Activated T-cell treated with anti-CD3 and anti-CD28 coated beads, Interleukin-2, amount 50 U/mL, for 48 hours (primary cell): ENCODE data around the gene FAM217B.
"Not testable (repeated sequence)": the region's sequence is repeated elsewhere in the genome, so short reads cannot be mapped to it uniquely, and the experiment has no call there.

Experiments
- DNase-seq, 2 experiments: peaks; one replicate each; pipeline ENCODE4 v3.0.0-alpha.2; 2020

The FAM217B gene

GRCh38 chr20:59939052-59939878 lies 924 bp upstream of the FAM217B start:
- peak in 1 of 2 experiments; percentile 29 for DNase-seq

DNA sequence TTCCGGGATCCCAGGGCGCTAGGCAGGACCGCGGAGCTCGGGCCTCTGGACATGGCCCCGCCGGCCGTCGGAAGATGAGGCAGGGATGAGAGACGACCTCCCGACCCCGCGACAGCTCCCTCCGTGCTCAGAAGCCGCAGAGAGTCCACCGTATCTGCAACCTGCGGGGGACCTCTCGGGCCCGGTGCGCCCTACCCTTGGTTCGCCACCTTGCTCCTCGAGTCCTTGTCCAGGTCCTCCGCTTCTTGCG lies 385 bp upstream of the FAM217B start:
- DNase-seq: no peak

DNA sequence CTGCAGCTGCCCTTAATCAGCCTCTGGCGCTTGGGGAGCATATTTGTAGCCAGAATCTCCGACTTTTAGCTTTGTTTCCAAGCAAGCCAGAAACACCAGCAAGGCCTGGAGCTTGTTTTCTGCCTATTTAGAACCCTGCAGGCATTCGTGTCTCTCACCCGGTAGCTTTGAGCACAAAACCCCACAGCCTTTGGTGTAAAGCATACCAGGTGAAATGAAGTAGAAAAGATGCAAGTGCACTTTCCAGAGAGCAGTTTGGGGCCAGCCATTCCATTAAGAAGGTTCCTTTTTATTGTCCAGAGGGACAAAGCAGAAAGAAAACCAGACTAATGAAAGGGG lies 736 bp downstream of the FAM217B start:
- DNase-seq: no peak

- no peak for DNase-seq
Measured at GRCh38 chr20:59942245-59942644, 2.1 kb downstream of the FAM217B start.

DNA sequence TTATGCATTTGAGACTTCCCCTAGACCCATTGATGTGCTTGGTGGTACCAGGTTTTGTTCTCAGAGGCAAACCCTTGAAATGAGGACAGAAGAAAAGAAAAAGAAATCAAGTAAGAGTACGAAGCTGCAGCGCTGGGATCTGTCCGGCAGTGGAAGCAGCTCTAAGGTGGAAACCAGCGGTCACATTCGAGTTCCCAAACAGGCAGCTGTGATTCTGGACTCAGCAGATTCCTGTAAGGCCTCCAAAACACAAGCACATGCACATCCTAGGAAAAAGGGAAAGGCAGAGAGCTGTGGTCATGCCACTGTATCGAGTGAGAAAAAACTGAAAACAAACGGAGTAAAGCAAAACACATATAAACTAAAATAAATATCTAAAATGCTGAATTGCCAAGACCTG lies 4.5 kb downstream of the FAM217B start:
- no peak for DNase-seq

GRCh38 chr20:59945175-59945574 lies 5.0 kb downstream of the FAM217B start:
- DNase-seq: no peak

GRCh38 chr20:59945731-59946130 lies 5.5 kb downstream of the FAM217B start:
- DNase-seq: no peak

GRCh38 chr20:59947376-59947775 lies 7.2 kb downstream of the FAM217B start:
- DNase-seq: no peak

DNA sequence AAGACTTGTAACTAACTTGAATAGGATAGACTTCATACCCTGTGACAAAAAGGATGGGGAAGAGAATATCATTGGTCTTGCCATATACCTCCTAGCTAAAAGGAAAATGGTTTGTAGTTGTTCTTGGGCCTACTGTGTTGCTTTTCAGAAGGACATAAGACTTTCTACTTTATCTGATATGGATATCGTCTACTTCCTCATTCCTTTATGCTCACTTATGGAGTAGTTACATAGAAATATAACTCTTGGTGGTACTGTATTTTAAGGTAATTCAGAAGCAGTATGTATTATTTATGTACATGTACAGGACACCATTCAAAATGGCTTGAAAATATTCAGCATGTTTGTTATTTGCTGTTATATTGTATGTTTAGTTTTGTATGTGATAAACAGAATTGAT lies 8.0 kb downstream of the FAM217B start:
- DNase-seq: no peak

GRCh38 chr20:59948828-59949720 lies 8.9 kb downstream of the FAM217B start:
- DNase-seq: no peak

- DNase-seq: no peak
Measured at GRCh38 chr20:59949911-59950310, 9.7 kb downstream of the FAM217B start.

DNA sequence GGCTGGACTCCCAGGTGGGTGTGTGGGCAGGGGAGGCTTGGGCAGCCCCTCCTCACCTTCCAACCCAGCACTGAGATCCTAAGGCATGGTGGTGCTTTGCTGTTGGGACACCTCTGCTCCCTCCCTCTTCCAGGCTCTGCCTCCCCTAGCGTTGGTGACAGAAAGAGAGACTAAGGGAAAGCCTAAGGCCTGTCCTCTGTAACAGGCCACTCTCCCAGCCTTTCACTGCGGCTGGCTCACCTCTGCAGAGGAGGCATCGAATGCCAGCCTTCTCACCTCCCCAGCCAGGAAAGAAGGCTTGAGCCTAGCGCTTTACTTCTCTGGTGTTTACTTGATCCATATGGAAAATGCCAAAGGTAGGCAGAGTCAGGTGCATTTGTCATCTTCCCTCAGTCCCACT lies 14.5 kb downstream of the FAM217B start:
- DNase-seq: no peak

- DNase-seq: no peak
Measured at GRCh38 chr20:59955131-59955796, 15.1 kb downstream of the FAM217B start.

DNA sequence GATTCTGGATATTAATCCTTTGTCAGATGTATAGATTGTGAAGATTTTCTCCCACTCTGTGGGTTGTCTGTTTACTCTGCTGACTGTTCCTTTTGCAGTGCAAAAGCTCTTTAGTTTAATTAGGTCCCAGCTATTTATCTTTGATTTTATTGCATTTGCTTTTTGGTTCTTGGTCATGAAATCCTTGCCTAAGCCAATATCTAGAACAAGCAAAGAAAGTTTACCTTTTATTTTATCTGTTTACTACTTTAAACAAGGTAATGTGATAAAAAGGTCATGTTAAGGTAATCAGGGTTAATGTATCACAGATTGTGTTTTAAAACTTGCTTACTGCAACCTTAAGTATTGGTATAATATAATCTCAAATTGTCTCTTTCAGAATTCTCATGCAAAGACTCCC lies 17.4 kb downstream of the FAM217B start:
- DNase-seq: not testable (repeated sequence)

DNA sequence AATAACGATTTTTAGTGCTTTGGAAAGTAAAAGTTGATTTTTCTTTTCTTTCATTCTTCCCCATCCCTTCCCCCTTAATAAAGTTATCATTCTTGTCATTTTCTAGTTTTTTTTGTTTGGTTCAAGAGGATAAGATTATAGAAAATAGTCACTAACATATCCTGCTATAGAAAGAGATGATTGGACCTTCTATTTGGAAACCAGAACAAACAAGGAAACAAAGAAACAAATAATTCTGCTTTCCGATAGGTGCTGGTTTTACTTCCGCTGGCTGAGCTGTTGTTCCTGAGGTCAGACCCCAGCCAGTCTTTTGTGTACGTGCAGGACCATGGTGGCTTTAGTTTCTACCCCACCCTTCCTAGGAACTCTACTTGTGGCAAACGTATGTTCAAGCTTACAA lies 17.9 kb downstream of the FAM217B start, which contains the start of gene CDH26:
Gene CDH26 (plus strand): TSS at position 301 of the 400 bp plus-strand sequence. CDS start 304 bp downstream, outside the sequence.
- no peak for DNase-seq

- no peak for DNase-seq
Measured at GRCh38 chr20:59958626-59959025, 18.4 kb downstream of the FAM217B start.

DNA sequence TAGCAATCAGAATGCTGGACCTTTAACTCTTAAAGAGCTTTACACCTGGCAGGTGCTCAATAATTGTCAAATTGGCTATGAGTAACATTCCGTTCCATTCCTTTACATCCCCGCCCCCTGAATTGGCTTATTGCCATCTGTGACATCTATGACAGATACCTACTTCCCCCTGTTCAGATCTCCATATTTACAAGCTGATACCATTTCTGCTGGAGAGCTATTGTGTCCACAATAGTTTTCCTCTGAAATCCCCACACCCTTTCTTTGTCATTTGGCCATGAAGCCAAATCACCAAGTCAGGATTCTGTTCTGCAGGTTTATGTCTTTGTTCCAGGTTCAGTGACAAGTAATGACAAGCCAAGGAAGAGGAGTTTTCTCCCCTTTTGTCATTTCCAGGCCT lies 21.2 kb downstream of the FAM217B start:
- DNase-seq: no peak

DNA sequence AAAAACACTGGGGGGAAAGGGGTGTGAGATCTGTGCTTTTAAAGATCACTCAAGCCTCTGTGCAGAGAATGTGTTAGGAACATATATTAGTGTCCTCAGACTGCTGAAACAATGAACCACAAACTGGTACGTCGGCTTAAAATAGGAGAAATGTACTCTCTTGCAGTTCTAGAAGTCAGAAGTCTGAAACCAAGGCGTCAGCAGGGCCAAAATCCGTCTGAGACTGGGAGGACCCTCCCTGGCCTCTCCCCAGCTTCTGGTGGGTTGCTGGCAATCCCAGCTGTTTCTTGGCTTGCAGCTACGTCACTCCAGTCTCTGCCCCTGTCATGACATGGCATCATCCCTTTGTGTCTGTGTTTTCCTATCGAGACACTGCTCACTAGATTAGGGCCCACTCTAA lies 22.0 kb downstream of the FAM217B start:
- DNase-seq: no peak

GRCh38 chr20:59966428-59966827 lies 26.2 kb downstream of the FAM217B start:
- DNase-seq: no peak

- no peak for DNase-seq
Measured at GRCh38 chr20:59971428-59971827, 31.2 kb downstream of the FAM217B start.

DNA sequence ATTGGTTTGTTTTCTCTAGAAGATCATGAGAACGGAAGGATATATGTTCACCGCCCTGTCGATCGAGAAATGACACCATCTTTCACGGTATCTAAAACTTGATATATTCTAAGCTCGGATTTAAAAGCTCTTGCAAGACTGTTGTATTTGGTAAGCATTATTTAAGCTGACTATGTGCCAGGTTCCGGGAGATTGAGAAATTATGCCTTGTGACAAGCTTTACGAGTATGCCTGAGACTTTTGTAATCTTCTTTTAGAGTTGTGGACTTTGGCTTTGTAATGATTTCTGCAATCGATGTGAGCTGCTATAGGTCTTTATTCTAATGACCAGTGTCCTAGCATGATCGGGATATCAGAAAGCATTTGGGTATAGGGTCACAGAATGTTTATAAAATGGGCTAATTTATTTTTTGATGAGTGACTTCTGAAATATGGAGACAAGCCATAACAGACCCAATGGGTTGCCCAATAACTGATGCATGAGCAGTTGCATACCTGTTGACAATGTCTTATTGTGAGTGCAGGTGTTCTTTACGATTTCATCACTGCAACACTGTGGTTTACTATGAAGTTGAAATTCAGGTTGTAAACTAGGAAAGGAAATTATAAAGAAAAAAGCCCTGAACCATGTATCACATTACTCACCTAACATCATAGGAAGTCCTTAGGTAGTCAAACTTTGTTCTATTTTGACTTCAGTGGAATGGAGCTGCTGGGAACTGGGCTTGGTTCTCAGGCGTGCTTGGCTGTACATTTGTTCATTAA lies 32.0 kb downstream of the FAM217B start:
- no peak for DNase-seq

- DNase-seq: no peak
Measured at GRCh38 chr20:59976156-59976782, 36.1 kb downstream of the FAM217B start.
